ENCODE measurements around the gene SYNE3. TPM values are rescaled to one million over a fixed set of nuclear protein-coding genes. Genes with fewer than 3 reads are reported as not detected.
A peak's percentile ranks its signal among the peaks of the same experiment; 100 is the strongest.

Gene SYNE3
- total and polyA plus RNA-seq, 7 donors, result 0.45 to 4.7 (median 3.4) TPM

DNA sequence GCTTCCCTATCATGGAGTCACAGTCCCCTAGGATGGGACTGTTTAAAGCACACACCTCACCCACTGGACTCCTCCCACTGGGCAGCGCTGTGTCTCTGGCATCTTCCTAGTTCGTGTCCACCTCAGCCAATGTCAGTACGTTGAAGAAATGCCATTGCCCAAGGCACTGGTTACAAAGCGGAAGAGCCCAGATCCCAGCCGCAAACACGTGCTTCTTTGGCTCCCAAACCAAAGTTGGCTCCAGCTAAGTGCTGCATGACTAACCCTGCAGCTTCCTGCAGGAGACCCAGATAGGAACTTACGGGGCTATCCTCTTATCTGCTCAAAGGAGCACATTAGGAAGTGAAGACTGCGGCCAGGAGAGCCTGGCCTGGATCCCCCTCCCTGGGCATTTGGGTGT is 9.3 kb downstream of the SYNE3 start:
- intact Hi-C loops (cut with DNase I), result no loop called here
- Histone ChIP-seq H3K9me3 (no peaks in the 10 kb centered on the region), H3K27ac (peak overlapping the region; percentile 73), H3K27me3 (ENCODE audit: insufficient read depth in 3 of 3, low read length in 2 of 3) (no peaks in the 10 kb centered on the region), H3K4me3 (no peak overlapping the region), H3K36me3 (ENCODE audit: insufficient read depth in 1 of 2, low read depth in 1 of 2) (no peaks in the 10 kb centered on the region), H3K4me1 (peaks cover 60% of the 10 kb centered on the region)
- DNase-seq, result peak; percentile 78 to 89
- ATAC-seq, result peak; percentile 89 to 93 (median 92)
- 16 to 30% (median 21%) methylated on average over 8 of the region's 8 CpGs for WGBS, 3 donors
- TF ChIP-seq CTCF (IDR thresholded peaks at IDR 0.05), result no peak

DNA sequence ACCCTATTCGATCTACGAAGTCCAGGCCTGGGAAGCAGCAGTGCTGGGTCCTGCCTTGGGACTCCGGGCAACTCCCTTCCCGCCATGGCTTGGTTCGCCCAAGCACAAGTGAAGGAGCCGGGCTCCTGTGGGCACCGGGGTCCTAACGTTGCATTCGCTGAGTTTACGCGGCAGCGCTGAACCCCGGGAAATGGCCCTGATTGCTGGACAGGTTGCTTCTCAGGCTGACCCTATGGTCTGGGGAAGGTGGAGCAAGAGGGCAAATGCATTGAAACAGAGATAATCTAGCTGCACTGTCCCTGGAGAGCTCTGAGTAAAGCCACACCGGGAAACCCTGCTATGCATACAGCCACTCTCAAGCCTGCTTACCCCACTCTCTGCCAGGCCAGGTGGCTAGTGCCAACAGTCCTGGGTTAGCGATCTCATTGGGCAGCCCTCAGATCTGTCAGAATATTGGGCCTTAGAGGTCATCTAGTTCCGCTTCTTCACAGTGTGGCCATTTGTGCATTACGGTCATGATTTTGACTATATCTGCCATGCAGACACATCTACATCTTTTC is 11.3 kb downstream of the SYNE3 start:
- Histone ChIP-seq H3K4me1 (peaks cover 49% of the 10 kb centered on the region), H3K9me3 (no peaks in the 10 kb centered on the region), H3K4me3 (no peak overlapping the region), H3K36me3 (ENCODE audit: insufficient read depth in 1 of 2, low read depth in 1 of 2) (no peaks in the 10 kb centered on the region), H3K27ac (no peak overlapping the region), H3K27me3 (ENCODE audit: insufficient read depth in 3 of 3, low read length in 2 of 3) (no peaks in the 10 kb centered on the region)
- no peak for TF ChIP-seq CTCF (IDR thresholded peaks at IDR 0.05)
- ATAC-seq (no peak), DNase-seq (no peak)
- intact Hi-C loops (cut with DNase I), result no loop called here
- WGBS, 3 donors, result 83 to 89% (median 83%) methylated on average over 17 of the region's 17 CpGs

GRCh38 chr14:95504135-95505029 is 12.1 kb downstream of the SYNE3 start:
- 62 to 66% (median 65%) methylated on average over 6 of the region's 6 CpGs for WGBS, 3 donors
- Histone ChIP-seq H3K4me3 (no peak overlapping the region), H3K36me3 (ENCODE audit: insufficient read depth in 1 of 2, low read depth in 1 of 2) (no peaks in the 10 kb centered on the region), H3K4me1 (peaks cover 49% of the 10 kb centered on the region), H3K27ac (no peak overlapping the region), H3K9me3 (no peaks in the 10 kb centered on the region), H3K27me3 (ENCODE audit: insufficient read depth in 3 of 3, low read length in 2 of 3) (no peaks in the 10 kb centered on the region)
- TF ChIP-seq CTCF (IDR thresholded peaks at IDR 0.05), result no peak
- intact Hi-C loops (cut with DNase I), result no loop called here
- DNase-seq (no peak), ATAC-seq (no peak)

GRCh38 chr14:95503365-95504134 is 12.9 kb downstream of the SYNE3 start:
- Histone ChIP-seq H3K4me3 (no peak overlapping the region), H3K27ac (no peak overlapping the region), H3K9me3 (no peaks in the 10 kb centered on the region), H3K4me1 (peaks cover 48% of the 10 kb centered on the region), H3K36me3 (ENCODE audit: insufficient read depth in 1 of 2, low read depth in 1 of 2) (no peaks in the 10 kb centered on the region), H3K27me3 (ENCODE audit: insufficient read depth in 3 of 3, low read length in 2 of 3) (no peaks in the 10 kb centered on the region)
- DNase-seq (no peak), ATAC-seq (no peak)
- 87 to 91% (median 91%) methylated on average over 8 of the region's 8 CpGs for WGBS, 3 donors
- intact Hi-C loops (cut with DNase I), result no loop called here
- no peak for TF ChIP-seq CTCF (IDR thresholded peaks at IDR 0.05)
